GM12874 (cell line): ENCODE results near the gene SCAP.

Experiments used
- TF ChIP-seq, protein P1 (sequence below): IDR thresholded peaks from 2 replicates; pipeline ENCODE4 v1.5.1; 2011; ENCODE audit warnings: low read depth, mild to moderate bottlenecking, control low read depth, low read length, moderate library complexity; ENCODE audit not compliant: insufficient read depth

SCAP gene

DNA sequence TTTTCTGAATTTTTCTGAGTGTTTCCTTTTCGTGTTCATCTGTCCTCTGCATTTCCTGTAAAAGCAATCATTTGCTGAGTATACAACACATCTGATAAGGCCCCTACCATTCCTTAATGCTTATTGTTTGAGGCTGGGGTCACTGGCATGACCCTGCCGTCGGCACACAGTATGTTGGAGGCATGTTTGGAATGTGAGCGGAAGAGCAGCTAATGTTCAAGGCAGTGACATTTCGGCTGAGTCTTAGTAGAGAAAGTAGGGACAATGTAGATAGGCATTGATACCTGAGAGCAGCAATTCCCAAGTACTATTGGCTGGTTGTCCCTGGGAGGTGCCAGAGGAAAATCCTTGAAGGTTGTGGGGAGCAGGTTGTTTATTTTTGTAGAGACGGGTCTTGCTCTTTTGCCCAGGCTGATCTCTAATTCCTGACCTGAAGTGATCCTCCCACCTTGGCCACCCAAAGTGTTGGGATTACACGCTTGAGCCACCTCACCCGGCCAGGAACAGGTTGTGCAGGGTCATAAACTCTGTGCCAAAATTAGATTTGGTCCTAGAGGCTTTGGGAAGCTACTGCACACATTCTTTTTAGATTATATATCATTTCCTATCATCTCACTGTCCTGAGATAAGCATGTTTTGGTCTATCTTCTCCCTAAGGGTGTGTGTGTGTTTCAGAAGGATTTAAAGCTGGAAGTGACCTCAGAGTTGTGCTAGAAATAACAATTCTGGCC is 81.4 kb downstream of the SCAP start:
- TF ChIP-seq, protein P1, sequence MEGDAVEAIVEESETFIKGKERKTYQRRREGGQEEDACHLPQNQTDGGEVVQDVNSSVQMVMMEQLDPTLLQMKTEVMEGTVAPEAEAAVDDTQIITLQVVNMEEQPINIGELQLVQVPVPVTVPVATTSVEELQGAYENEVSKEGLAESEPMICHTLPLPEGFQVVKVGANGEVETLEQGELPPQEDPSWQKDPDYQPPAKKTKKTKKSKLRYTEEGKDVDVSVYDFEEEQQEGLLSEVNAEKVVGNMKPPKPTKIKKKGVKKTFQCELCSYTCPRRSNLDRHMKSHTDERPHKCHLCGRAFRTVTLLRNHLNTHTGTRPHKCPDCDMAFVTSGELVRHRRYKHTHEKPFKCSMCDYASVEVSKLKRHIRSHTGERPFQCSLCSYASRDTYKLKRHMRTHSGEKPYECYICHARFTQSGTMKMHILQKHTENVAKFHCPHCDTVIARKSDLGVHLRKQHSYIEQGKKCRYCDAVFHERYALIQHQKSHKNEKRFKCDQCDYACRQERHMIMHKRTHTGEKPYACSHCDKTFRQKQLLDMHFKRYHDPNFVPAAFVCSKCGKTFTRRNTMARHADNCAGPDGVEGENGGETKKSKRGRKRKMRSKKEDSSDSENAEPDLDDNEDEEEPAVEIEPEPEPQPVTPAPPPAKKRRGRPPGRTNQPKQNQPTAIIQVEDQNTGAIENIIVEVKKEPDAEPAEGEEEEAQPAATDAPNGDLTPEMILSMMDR = no peak

DNA sequence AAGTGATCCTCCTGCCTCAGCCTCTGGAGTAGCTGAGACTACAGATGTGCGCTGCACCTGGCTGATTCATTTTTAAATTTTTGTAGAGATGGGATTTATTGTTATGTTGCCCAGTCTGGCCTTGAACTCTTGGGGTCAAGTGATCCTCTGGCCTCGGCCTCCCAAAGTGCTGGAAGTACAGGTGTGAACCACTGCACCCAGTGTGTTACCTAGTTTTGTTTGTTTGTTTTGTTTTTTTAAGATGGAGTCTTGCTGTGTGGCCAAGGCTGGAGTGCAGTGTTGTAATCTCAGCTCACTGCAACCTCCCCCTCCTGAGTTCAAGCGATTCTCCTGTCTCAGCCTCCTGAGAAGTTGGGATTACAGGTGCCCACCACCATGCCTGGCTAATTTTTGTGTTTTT is 82.8 kb downstream of the SCAP start:
- TF ChIP-seq, protein P1 = no peak

DNA sequence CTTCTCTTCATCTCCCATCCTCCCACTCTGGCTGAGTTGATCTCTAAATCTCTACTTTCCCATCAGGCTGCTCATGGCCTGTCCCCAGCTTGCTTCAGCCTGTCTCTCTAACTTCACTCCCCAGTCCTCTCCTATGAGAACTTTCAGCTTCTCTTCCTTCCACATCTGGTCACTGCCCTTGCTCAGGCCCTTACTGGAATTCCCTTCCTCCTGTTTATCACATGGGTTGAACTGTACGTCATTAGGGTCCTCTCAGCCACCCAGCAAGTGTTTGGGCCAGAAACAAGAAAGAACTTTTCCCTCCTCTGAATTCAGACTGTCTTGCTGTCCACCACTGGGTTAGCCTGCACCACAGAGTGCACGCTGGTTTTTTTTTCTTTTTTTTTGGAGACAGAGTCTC is 89.9 kb downstream of the SCAP start:
- TF ChIP-seq, protein P1 = no peak

DNA sequence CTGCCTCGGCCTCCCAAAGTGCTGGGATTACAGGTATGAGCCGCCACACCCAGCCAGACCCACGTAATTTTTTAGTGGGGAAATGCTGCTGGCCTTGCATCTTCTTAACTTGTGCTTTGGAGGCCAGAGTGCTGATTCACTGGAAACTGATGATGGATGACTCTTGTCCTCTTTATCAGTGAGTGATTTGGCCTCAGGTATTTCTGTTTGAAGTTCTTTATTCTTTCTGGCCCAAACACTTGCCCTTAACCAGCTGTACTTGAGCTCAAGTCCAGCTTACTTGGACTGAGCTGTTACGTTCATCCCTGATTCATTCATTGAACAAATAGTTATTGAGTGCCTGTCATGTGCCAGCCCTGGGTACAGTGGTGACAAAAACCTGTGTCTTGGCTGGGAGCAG is 90.7 kb downstream of the SCAP start:
- TF ChIP-seq, protein P1 = no peak

DNA sequence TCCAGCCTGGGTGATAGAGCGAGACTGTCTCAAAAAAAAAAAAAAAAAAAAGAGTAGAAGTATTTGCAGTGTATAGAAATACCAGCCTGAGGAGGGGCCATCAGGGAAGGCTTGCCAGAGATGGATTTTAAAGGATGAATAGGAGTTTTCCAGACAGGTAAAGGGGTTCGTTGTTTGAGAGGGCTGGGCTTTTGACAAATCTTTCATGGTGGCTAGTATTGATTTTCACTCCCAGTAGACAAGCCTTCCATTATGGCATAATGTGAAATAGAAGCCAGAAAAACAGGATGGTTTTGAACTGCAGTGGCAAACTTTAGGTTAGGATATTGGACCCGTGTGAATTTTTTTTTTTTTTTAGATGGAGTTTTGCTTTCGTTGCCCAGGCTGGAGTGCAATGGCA is 91.3 kb downstream of the SCAP start:
- TF ChIP-seq, protein P1 = no peak

DNA sequence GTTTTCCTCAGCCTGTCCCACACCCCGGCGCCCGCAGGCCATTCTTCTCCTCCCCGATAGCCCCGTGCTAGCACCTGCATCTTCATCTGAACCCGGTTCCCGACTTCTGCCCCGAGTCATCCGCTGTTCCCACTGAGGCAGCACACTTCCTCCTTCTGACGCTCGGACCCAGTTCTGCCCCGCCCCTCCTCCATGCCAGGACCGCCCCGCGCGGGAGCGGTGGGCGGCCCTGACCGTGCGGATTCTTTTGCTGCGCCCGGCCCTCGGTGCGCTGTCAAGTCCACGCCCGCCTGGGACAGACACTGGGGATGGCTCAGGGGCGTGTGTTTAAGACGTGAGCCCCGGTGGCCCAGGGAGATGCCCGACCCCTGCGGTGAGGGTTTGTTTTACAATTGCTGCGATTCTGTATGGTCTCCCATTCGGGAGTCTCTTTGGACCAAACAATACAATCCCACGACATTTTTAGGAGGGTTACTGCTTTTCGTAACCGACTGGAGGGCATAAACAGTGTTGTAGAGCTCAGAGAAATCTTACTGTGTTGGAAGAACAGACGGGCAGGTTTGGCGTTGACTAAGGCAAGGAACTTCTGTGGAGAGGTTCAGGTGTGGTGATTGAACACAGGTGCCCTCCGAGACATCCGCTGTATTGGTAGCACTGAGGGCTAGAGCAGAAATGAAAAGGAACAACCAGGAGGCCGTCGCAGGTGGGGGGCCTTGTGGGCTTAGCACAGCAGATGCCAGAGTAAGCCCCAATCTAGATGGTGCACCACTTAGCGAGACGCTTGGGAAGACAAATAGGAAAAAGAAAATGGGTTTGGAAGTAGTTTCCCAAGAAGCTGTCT is 94.2 kb downstream of the SCAP start:
- TF ChIP-seq, protein P1 = no peak

DNA sequence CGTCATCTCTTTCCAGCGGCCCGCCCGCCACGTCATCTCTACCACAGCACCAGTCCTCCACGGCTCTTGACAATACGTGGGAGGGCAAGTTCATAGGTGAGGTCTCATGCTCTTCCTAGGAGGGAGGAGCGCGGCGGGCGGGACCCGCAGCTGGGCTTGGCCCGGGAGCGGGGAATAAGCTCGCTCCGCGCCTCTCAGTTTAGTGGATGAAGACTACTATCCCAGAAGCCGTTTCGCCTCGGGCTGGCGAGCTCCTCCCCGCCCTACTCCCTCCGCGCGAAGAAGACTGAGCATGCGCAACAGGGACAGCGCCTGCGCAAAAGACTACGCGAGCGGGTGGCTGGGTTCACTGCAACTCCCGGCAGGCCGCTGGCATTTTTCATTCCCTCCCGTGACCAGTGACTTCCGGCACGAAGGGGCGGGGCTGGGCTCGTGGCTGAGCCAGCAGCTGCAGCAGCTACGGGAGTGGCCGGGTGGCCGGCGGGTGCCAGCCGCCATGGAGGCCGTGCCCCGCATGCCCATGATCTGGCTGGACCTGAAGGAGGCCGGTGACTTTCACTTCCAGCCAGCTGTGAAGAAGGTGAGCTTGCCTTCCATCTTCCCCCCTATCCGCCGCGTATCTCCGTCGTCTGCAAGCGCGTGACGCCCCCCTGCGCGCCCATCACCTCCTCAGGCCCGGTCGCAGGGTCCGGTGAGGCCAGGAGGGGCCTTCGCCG is 95.0 kb downstream of the SCAP start, which contains the start of gene PTPN23:
Gene PTPN23, plus strand, starts transcription at position 421 of the 716 bp plus-strand sequence. Its CDS starts 76 bp downstream, at position 497.
- TF ChIP-seq, protein P1 = no peak
